ENCODE results near the gene CETN1. TPM values are rescaled to one million over a fixed set of nuclear protein-coding genes. Genes with fewer than 3 reads are reported as not detected.

CETN1 gene
- total RNA-seq (2013) = not detected
- polyA plus RNA-seq (not detected), polyA minus RNA-seq (not detected in 2 replicates), total RNA-seq (0 to 0.35 (median 0) reads per million in 11 experiments)

GRCh38 chr18:580154-580553 lies at the start of gene CETN1:
Gene CETN1 (plus strand): TSS chr18:580380. CDS start chr18:580409, 29 bp downstream.
- Histone ChIP-seq H3K36me3 (replicated peaks in 1 of 2; ENCODE audit: control insufficient read depth in 1 of 2, insufficient read depth in 2 of 2, low read length in 2 of 2) (no peaks in the 10 kb centered on the region), H3K4me1 (ENCODE audit: control insufficient read depth in 1 of 2, insufficient read depth in 2 of 2, low read length in 2 of 2) (no peaks in the 10 kb centered on the region), H3K27ac (ENCODE audit: low read depth in 1 of 2, low read length in 2 of 2) (no peak within 1 kb of the TSS), H3K27me3 (ENCODE audit: control insufficient read depth in 2 of 2, insufficient read depth in 2 of 2, low read length in 2 of 2) (no peaks in the 10 kb centered on the region), H3K4me2 (replicated peaks; ENCODE audit: extremely low read depth, low read length, poor library complexity, severe bottlenecking) (no peak within 1 kb of the TSS), H3K79me2 (ENCODE audit: insufficient read depth, low read length) (no peaks in the 10 kb centered on the region), H4K20me1 (ENCODE audit: insufficient read depth, low read length) (no peaks in the 10 kb centered on the region), H2AFZ (ENCODE audit: insufficient read depth, low read depth, low read length, poor library complexity, severe bottlenecking) (no peak within 1 kb of the TSS), H3K9me3 (replicated peaks in 1 of 2; ENCODE audit: control insufficient read depth in 1 of 2, insufficient read depth in 1 of 2, low read length in 2 of 2) (peaks cover 5 to 13% of the 10 kb centered on the region in 2 donors), H3K4me3 (replicated peaks in 1 of 3; ENCODE audit: low read depth in 2 of 3, low read length in 3 of 3) (no peak within 1 kb of the TSS), H3K9ac (ENCODE audit: insufficient read depth, low read length, poor library complexity, severe bottlenecking) (no peak within 1 kb of the TSS)
- TF ChIP-seq, protein P1, sequence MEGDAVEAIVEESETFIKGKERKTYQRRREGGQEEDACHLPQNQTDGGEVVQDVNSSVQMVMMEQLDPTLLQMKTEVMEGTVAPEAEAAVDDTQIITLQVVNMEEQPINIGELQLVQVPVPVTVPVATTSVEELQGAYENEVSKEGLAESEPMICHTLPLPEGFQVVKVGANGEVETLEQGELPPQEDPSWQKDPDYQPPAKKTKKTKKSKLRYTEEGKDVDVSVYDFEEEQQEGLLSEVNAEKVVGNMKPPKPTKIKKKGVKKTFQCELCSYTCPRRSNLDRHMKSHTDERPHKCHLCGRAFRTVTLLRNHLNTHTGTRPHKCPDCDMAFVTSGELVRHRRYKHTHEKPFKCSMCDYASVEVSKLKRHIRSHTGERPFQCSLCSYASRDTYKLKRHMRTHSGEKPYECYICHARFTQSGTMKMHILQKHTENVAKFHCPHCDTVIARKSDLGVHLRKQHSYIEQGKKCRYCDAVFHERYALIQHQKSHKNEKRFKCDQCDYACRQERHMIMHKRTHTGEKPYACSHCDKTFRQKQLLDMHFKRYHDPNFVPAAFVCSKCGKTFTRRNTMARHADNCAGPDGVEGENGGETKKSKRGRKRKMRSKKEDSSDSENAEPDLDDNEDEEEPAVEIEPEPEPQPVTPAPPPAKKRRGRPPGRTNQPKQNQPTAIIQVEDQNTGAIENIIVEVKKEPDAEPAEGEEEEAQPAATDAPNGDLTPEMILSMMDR (IDR thresholded peaks at IDR 0.05) = no peak
- Mint-ChIP-seq H3K36me3 (no peaks in the 10 kb centered on the region), H3K27ac (no peak within 1 kb of the TSS), H3K27me3 (ENCODE audit: low read depth in 3 of 3) (peaks cover under 1 to 6% (median 4%) of the 10 kb centered on the region in 3 donors), H3K4me1 (no peaks in the 10 kb centered on the region), H3K9me3 (peaks cover 9 to 20% (median 13%) of the 10 kb centered on the region in 7 donors), H3K4me3 (no peak within 1 kb of the TSS)
- WGBS (ENCODE audit: insufficient coverage) = 97% methylated on average over 38 of the region's 38 CpGs
- no peak for DNase-seq
- intact Hi-C loops (cut with micrococcal nuclease) = no loop called here

DNA sequence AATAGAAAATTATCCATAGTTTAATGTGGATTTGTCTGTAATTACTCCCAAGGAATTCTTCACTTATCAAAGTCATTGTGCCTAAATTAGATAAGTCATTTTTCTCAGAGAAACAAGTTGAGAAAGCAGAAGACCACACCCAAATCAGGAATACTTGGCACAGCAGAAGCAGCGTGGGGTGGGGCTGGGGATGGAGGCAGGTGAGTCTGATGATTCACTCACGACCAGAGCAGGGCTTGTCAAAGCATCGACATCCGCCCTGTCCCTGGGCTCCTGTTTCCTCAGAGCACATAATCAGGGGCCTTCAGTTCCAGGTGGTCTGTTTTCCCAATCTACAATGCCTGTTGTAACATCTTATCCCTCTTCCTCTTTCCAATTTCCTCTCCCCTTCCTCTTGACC lies 48.2 kb upstream of the CETN1 start:
- no peaks in the 10 kb centered on the region for H3K79me2 ChIP-seq (ENCODE audit: insufficient read depth, low read length)
- 78% methylated on average over 3 of the region's 4 CpGs for WGBS (ENCODE audit: insufficient coverage)
- no peak overlapping the region for H3K9ac ChIP-seq (ENCODE audit: insufficient read depth, low read length, poor library complexity, severe bottlenecking)
- H3K27me3 ChIP-seq (ENCODE audit: control insufficient read depth in 2 of 2, insufficient read depth in 2 of 2, low read length in 2 of 2) = no peaks in the 10 kb centered on the region
- H3K4me1 ChIP-seq (ENCODE audit: control insufficient read depth in 1 of 2, insufficient read depth in 2 of 2, low read length in 2 of 2) = no peaks in the 10 kb centered on the region
- H2AFZ ChIP-seq (ENCODE audit: insufficient read depth, low read depth, low read length, poor library complexity, severe bottlenecking) = no peak overlapping the region
- H3K9me3 ChIP-seq (replicated peaks in 1 of 2; ENCODE audit: control insufficient read depth in 1 of 2, insufficient read depth in 1 of 2, low read length in 2 of 2) = no peaks in the 10 kb centered on the region
- no peak overlapping the region for H3K4me3 ChIP-seq (replicated peaks in 1 of 3; ENCODE audit: low read depth in 2 of 3, low read length in 3 of 3)
- Mint-ChIP-seq H3K4me3 (no peak overlapping the region), H3K9me3 (peaks cover 0 to 6% (median 3%) of the 10 kb centered on the region in 7 donors), H3K27ac (no peak overlapping the region), H3K27me3 (ENCODE audit: low read depth in 3 of 3) (peaks cover 0 to 7% (median 2%) of the 10 kb centered on the region in 3 donors), H3K36me3 (no peaks in the 10 kb centered on the region), H3K4me1 (peaks cover 5% of the 10 kb centered on the region)
- no peak overlapping the region for H3K4me2 ChIP-seq (replicated peaks; ENCODE audit: extremely low read depth, low read length, poor library complexity, severe bottlenecking)
- H3K36me3 ChIP-seq (replicated peaks in 1 of 2; ENCODE audit: control insufficient read depth in 1 of 2, insufficient read depth in 2 of 2, low read length in 2 of 2) = no peaks in the 10 kb centered on the region
- TF ChIP-seq, protein P1 (IDR thresholded peaks at IDR 0.05) = no peak
- no peak for DNase-seq
- intact Hi-C loops (cut with micrococcal nuclease) = no loop called here
- H3K27ac ChIP-seq (ENCODE audit: low read depth in 1 of 2, low read length in 2 of 2) = no peak overlapping the region
- H4K20me1 ChIP-seq (ENCODE audit: insufficient read depth, low read length) = no peaks in the 10 kb centered on the region
